Right renal pelvis (tissue), 4 donors: ENCODE measurements around the gene ORAI2. TPM values are rescaled to one million over a fixed set of nuclear protein-coding genes. Genes with fewer than 3 reads are reported as not detected.
"Not testable (repeated sequence)": the region's sequence is repeated elsewhere in the genome, so short reads cannot be mapped to it uniquely, and the experiment has no call there.

Source experiments
- DNase-seq, 4 donors: peaks; one replicate each; pipeline ENCODE4 v3.0.0-alpha.2; 2013; ENCODE audit warnings: low read depth in 4 of 4, low spot score in 3 of 4, missing footprints in 1 of 4
- polyA plus RNA-seq, 4 donors: library from polyadenylated mRNA; unstranded; fragments of 120-200 nt; gene quantifications; one replicate each; pipeline ENCODE4 v1.2.1, GENCODE V29; 2013; ENCODE audit not compliant: insufficient read length in 4 of 4

The ORAI2 gene
- polyA plus RNA-seq, 4 donors: 19.6 to 29.8 (median 21.4) TPM

DNA sequence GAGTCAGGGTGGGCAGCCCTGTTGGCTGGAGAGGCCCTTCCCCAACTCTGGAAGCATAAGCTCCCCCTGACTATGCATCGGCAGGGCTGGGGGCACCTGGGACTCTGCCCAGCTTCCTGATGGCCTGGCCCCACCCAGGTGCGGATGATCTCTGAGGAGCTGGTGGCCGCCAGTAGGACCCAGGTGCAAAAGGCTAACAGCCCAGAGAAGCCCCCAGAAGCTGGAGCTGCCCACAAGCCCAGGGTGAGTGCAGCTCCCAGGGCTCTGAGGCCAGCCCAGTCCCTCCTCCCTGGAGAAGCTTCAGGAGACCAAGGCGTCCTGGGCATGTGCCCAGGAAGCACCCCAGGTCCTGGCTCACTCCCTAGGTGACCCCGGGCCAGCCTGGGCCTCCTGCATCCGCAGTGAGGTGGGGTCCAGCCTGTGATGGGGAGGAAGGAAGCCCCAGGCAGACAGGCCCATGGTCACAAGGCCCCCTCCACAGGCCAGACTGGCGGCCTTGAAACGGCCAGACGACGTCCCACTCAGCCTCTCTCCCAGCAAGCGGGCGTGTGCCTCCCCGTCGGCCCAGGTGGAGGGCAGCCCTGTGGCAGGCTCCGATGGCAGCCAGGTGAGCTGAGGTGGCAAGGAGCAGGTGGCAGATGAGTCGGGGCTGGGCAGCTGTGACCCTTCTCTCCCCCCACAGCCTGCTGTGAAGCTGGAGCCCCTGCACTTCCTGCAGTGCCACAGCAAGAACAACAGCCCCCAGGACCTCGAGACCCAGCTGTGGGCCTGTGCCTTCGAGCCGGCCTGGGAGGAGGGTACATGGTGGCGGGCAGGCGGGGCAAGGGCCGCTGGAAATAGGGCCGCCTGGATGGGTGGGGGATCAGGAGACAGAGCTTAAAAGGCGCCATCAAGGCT lies 34.5 kb downstream of the ORAI2 start:
- DNase-seq: no peak

DNA sequence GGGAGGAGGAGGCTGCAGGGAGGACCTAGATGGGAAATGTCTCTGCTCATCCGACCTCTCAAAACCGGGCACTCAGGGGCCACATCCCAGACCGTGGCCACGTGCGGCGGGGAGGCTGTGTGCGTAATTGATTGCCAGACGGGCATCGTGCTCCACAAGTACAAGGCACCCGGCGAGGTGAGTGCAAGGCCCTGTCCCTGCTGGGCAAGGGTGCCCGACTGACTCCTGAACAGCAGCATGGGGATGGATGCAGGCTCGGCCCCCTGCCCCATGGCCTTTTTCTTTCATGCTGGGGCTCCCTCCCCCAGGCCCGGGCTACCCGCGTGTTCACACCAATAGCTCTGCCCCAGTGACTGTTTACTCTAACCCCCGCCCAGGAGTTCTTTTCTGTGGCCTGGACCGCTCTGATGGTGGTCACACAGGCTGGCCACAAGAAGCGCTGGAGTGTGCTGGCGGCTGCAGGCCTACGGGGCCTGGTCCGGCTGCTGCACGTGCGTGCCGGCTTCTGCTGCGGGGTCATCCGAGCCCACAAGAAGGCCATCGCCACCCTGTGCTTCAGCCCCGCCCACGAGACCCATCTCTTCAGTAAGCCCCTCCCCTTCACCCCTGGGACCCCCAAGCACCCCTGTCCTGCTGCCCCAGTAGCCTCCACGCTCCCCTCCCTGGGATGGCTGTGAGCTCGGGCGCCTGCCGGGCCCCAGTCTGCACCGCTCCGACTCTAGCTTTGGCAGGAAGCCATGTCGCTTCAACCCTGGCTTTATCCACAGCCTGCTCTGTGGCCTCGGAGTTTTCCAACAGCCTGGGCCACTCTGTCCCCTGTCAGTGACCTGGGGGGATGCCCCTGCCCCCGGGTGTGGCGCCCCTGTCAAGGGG lies 35.3 kb downstream of the ORAI2 start:
- no peak for DNase-seq

GRCh38 chr7:102469351-102469971 lies 36.1 kb downstream of the ORAI2 start:
- no peak for DNase-seq

GRCh38 chr7:102469972-102470825 lies 36.8 kb downstream of the ORAI2 start:
- no peak for DNase-seq

- DNase-seq: no peak
These were observed 38.4 kb downstream of the ORAI2 start for GRCh38 chr7:102471791-102472125.

DNA sequence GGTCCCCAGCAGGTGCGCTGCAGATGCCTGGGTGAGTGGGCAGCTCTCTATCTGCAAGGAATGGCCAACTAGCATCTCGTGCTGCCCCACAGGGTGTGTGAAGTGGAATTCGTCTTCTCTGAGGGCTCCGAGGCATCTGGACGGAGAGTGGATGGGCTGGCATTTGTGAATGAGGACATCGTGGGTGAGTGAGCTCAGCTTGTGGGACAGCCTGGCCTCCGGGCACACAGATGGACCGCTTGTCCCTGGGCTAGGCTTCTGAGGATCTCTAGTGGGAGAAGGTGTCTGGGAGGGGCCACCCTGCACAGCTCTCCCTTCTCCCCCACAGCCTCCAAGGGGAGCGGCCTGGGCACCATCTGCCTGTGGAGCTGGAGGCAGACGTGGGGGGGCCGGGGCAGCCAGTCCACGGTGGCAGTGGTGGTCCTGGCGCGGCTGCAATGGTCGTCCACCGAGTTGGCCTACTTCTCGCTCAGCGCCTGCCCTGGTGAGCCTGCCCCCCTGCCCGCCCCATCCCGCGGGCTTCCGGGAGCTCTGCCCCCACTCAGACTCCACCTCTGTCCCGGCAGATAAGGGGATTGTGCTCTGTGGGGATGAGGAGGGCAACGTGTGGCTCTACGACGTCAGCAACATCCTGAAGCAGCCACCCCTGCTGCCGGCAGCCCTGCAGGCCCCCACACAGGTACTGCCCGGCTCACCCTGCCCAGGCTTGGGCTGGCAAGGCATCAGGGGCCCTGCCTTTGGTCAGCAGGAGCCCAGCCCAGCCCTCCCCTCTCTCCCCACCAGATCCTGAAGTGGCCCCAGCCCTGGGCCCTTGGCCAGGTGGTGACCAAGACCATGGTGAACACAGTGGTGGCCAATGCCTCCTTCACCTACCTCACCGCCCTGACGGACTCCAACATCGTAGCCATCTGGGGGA lies 39.0 kb downstream of the ORAI2 start:
- DNase-seq: no peak

- no peak for DNase-seq
These were observed 40.1 kb downstream of the ORAI2 start for GRCh38 chr7:102473271-102473991.

DNA sequence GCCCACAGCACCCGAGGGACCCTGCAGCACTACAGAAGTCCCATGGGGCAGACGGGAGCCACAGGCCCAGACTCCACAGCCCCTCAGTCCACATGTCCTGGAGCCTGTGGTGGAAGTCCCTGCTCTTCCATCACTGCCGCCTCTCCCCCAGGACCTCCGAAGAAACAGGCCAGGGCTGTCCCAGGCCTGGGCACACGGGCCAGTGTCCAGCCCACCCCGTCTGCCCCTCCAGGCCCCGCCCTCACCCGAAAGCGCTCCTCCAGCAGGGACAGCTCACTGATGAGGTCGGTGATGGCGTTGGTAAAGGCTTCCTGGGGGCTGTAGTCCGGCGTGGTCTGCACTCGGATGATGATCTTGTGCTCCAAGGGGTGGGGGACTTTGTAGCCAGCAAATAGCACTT lies 40.7 kb downstream of the ORAI2 start:
- not testable (repeated sequence) for DNase-seq

DNA sequence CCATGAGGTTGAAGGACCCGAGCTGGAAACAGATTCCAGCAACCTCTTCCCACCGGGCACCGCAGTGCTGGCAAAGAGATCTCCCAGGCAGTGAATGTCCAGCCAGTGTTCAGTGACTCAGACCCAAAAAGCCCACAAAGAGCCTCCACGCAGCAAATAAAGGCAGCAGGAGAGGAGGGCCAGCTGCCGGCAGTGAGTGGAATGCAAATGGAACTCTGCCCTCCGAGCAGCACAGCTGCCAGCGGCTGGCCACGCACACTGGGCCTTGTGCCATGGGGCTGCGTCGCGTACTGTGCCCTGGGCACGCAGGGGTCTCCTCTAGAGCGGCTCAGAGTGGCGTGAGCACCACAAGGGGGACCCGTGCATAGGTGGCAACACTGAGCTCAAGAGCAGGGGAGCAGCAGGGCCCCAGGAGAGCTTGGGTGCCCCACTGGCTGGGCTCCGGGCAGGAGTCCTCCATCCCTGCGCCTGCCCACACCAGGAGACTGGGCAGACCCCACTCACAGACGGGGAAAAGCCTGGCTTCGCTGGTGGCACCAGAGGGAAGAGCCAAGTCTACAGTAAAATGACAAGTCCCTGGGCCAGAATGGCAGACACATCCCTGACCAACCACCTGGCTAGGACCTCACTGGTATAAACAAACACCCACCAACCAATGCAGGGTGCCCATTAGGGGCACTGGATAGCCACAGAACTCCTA lies 41.5 kb downstream of the ORAI2 start:
- DNase-seq: not testable (repeated sequence)

GRCh38 chr7:102478314-102479208 lies 45.2 kb downstream of the ORAI2 start, which contains the start of gene POLR2J:
Gene POLR2J, minus strand, starts transcription at chr7:102478922. Its CDS starts 62 bp downstream, at chr7:102478860.
- peak in 1 of 4 donors; percentile 78 for DNase-seq

DNA sequence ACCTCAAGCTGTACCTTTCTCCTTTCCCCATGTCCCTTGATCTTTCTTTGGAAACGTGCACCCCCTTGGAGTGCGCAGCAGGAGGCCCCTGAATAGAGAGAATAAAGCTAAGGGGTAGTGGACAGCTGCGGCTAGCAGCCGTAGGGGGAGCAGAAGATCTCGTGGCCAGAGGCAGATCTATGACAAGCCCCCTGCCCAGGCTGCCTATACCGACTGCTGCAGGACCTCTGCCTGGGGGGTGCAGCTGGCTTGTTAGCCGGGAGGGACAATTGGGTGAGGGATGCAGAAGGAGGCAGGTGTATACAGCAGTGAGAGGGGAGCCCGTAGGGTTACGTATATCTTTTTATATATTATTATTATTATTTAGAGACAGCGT lies 45.8 kb downstream of the ORAI2 start:
- DNase-seq: not testable (repeated sequence)

DNA sequence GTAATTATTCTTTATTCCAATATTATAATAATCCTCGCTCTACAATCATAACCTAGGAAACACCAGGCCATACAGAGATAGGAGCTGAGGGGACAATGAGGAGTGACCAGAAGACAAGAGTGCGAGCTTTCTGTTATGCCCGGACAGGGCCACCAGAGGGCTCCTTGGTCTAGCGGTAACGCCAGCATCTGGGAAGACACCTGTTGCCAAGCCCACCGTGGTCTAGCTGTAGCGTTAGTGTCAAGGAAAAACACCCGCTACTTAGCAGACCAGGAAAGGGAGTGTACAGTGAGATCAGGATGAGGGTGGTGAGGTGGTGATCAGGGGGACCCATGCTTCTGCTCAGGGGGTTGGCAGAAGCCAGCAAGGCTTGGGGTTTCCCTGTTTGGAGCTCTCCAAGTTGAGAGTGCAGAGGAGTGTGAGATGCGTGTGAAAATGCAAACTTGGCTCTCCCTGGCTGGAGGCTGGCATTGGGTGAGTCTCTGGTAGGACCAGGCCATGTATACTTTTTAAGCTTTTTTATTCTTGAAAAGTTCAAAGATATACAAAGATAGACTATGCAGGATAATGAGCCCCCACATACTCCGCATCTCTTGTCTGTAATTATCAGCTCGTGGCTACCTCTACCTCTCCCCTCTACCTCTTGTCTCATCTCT lies 46.7 kb downstream of the ORAI2 start:
- not testable (repeated sequence) for DNase-seq

DNA sequence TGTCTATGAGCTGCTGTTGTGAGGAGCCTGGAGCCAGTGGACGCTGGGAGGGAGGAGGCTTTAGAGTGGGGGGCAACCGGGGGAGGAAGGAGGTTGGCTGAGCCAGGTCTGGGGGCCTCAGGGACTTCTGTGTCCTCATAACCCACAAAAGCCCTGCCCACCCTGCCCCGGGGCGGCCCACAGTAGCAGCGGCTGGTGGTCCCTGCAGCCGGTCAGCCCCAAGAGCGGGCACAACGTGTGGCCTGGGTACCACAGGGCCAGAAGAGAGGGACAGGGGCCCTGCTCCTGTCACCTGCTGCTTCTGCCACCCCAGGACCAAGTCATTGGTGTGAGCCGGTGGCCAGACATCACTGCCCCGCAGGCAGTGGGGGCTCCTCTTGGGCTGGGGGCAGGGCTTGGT lies 48.6 kb downstream of the ORAI2 start:
- not testable (repeated sequence) for DNase-seq

DNA sequence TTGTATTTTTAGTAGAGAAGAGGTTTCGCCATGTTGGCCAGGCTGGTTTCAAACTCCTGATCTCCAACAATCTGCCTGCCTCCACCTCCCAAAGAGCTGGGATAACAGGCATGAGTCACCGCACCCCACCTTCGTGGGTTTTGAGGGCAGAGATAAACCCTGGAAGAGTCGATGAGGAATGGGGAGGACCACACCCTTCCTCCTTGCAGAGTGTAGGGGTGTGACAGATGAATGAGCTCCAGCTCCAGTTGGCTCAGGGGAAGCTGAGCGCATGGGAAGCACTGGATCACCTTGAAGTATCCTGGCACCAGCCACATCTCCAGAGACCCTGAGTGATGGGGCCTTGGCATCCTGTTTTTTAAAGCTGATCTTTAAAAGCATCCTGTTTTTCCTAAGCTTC lies 50.9 kb downstream of the ORAI2 start:
- not testable (repeated sequence) for DNase-seq

GRCh38 chr7:102490529-102491075 lies 57.2 kb downstream of the ORAI2 start:
- DNase-seq: not testable (repeated sequence)
